Effector memory CD8-positive, alpha-beta T cell (primary cell): ENCODE data around the gene TMEM250.
"Not testable (repeated sequence)": the region's sequence is repeated elsewhere in the genome, so short reads cannot be mapped to it uniquely, and the experiment has no call there.

ENCODE experiments used
- ATAC-seq: fragments of 150-1000 bp; cut with Tn5 transposase; replicated peaks from 2 replicates; pipeline ENCODE4 v1.10.0; 2021; ENCODE audit warnings: mild to moderate bottlenecking, moderate library complexity
- DNase-seq, 3 experiments: peaks; one replicate each; pipeline ENCODE4 v3.0.0; 2021
- H3K27ac Mint-ChIP-seq, 2 donors: one replicate each; pipeline ENCODE4 v1.8.0; 2022; ENCODE audit warnings: mild to moderate bottlenecking in 2 of 2, mixed read lengths in 2 of 2, moderate library complexity in 2 of 2
- H3K27me3 Mint-ChIP-seq, 2 donors: one replicate each; pipeline ENCODE4 v1.8.0; 2022; ENCODE audit warnings: mixed read lengths in 2 of 2
- H3K36me3 Mint-ChIP-seq: one replicate; pipeline ENCODE4 v1.8.0; 2022; ENCODE audit warnings: mild to moderate bottlenecking, moderate library complexity, mixed read lengths; ENCODE audit not compliant: insufficient read depth
- H3K4me1 Mint-ChIP-seq, 2 donors: one replicate each; pipeline ENCODE4 v1.8.0; 2022; ENCODE audit warnings: low read depth in 2 of 2, mixed read lengths in 2 of 2
- H3K4me3 Mint-ChIP-seq, 2 donors: one replicate each; pipeline ENCODE4 v1.8.0; 2022; ENCODE audit warnings: mild to moderate bottlenecking in 2 of 2, mixed read lengths in 2 of 2, moderate library complexity in 2 of 2
- H3K9me3 Mint-ChIP-seq, 2 donors: one replicate each; pipeline ENCODE4 v1.8.0; 2022; ENCODE audit warnings: mixed read lengths in 2 of 2

Gene TMEM250

DNA sequence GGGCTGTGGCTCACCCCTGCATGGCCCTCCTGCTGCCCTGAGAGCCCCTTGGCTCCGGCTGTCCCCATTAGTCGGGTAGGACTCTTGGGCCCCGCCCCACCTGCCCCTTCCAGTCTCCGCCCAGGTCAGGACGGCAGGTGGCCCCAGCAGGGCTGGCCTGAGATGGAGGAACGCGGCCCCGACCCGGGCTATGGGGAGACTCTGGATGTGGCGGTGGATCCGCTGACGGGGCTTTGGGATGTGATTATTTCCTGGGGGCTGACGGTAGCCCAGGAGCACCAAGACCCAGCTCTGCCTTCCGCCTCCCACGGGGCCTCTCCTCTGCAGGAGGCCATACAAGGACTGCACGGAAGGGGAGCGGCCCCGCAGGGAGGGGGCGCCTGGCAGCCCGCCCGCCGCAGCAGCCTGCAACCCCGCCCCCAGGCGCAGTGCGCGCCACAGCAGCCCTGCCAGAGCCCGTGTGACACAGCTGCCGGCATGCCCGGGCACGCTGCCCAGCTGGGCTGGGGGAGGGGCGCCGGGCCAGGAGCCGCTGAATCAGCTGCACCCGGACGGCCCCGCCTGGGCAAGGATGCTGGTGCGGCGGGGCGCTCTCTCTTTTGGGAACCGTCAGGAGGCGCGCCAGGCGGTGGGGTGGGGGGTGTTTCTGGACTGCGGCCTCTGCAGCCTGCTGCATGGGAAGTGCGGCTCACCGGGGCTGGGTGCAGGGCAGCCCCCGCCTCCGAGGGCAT lies 9.2 kb downstream of the TMEM250 start:
- no peaks in the 10 kb centered on the region for H3K9me3 Mint-ChIP-seq
- H3K36me3 Mint-ChIP-seq: peaks cover 13% of the 10 kb centered on the region
- DNase-seq (peak; percentile 87 to 91 (median 88)), ATAC-seq (peak; percentile 90)
- peak overlapping the region; percentile 86 to 88 for H3K4me3 Mint-ChIP-seq
- H3K4me1 Mint-ChIP-seq: peaks cover 55% of the 10 kb centered on the region in 2 donors
- no peaks in the 10 kb centered on the region for H3K27me3 Mint-ChIP-seq
- peak overlapping the region; percentile 92 to 93 for H3K27ac Mint-ChIP-seq

DNA sequence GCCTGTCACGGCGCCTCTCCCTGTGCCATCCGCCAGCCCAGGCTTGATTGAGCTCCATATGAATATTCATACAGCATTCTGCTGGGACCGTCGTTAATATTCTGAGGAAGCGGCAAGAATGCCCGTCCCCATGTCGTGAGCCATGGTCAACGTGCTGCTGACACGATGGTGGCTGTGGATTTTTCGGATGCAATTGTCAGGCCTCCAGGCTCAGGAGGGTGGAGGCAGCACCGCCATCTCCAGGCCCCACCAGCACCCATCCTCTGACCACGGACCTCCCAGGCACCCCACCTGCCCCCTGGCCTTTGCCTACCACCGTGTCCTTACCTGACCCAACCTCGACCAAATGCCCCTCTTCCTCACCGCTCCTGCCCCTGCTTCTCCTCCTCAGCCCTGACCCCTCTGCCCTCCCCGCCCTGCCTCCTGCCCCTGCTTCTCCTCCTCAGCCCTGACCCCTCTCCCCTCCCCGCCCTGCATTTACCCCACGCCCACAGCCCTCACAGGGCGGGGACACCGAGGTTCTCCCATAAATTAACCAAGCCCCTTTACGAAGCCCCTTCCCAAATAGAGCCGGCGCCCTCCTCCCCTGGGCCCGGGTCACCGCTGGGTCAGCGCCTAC lies 9.9 kb downstream of the TMEM250 start:
- H3K9me3 Mint-ChIP-seq: no peaks in the 10 kb centered on the region
- DNase-seq (no peak), ATAC-seq (no peak)
- peaks cover 15% of the 10 kb centered on the region for H3K36me3 Mint-ChIP-seq
- peak overlapping the region; percentile 86 to 88 for H3K4me3 Mint-ChIP-seq
- peak overlapping the region; percentile 92 to 93 for H3K27ac Mint-ChIP-seq
- H3K4me1 Mint-ChIP-seq: peaks cover 53 to 55% of the 10 kb centered on the region in 2 donors
- H3K27me3 Mint-ChIP-seq: no peaks in the 10 kb centered on the region

DNA sequence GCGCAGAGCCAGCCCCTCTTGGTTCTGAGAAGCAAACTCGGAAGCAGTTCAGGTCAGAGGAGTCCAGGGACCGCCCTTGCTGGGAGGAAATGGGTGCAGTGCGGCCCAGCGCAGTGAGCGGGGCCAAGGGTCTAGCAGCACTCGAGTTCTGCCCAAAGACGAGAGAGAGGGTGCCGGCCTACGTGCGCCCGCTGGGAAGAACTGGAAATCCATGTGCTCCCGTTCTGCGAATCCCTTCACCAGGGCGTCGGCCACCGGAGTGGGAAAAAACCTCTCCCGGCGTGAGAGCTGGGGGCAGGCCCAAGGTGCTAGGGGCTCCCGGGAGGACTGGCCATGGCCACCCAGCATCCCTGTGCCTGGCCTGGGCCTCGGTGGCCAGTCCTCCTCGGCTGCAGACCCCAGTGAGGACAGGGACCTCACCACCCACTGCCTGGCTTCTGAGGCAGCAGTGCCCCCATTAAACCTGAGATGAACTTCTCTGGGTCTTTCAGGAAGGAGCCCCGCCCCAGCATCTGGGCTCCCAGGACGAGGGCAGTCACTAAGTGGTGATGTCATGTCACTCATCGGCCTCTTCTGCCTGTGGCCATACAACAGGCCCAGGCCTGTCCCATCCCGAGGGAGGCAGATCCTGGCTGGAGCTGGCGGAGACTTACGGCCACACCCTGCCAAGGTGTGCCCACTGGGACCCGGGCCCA lies 10.6 kb downstream of the TMEM250 start:
- H3K27me3 Mint-ChIP-seq: no peaks in the 10 kb centered on the region
- H3K9me3 Mint-ChIP-seq: no peaks in the 10 kb centered on the region
- H3K4me1 Mint-ChIP-seq: peaks cover 46 to 51% of the 10 kb centered on the region in 2 donors
- DNase-seq: no peak
- H3K4me3 Mint-ChIP-seq: peak overlapping the region; percentile 86 to 88
- H3K36me3 Mint-ChIP-seq: peaks cover 14% of the 10 kb centered on the region
- H3K27ac Mint-ChIP-seq: peak overlapping the region; percentile 92 to 93
- no peak for ATAC-seq

DNA sequence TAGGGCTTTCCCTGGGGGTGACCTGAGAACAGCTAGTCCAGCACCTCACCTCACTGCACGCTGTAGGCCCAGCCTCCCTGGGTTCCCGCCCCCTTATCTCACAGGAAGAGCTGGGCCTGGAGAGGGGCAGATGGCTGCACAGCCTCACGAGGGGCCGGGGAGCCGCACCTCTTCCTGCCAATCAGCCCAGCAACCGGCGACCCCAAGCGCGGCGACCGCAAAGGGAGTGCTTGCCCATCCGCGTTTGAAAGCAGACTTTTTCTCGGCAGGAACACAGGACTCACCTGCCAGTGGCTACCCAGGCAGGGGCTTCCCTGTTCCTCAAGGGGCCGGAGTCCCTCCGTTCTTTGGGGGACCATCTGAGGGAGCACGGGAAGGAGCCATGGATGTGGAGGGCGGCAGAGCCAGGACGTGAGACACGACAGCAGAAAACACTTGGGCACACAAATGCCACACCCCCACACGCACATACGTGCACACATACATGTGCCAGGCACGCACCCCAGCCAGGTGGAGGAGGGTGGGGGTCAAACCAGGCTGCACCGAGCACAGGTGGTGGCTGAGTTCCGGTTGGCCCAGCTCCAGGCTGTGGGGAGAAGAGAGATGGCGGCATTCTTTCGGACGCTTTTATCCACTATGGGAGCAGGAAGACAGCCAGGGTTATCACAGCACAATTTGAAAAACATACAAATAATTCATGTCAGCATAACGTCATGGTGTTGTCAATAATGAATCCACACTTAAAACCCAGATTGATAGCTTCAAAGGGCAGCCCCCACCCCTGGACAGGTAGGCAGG lies 11.3 kb downstream of the TMEM250 start:
- H3K9me3 Mint-ChIP-seq: no peaks in the 10 kb centered on the region
- peaks cover 14% of the 10 kb centered on the region for H3K36me3 Mint-ChIP-seq
- H3K27me3 Mint-ChIP-seq: no peaks in the 10 kb centered on the region
- H3K4me1 Mint-ChIP-seq: peaks cover 45 to 48% of the 10 kb centered on the region in 2 donors
- ATAC-seq (peak; percentile 48), DNase-seq (peak; percentile 50 to 53 (median 51))
- H3K4me3 Mint-ChIP-seq: peak overlapping the region; percentile 85 to 86
- peak overlapping the region; percentile 92 to 93 for H3K27ac Mint-ChIP-seq

DNA sequence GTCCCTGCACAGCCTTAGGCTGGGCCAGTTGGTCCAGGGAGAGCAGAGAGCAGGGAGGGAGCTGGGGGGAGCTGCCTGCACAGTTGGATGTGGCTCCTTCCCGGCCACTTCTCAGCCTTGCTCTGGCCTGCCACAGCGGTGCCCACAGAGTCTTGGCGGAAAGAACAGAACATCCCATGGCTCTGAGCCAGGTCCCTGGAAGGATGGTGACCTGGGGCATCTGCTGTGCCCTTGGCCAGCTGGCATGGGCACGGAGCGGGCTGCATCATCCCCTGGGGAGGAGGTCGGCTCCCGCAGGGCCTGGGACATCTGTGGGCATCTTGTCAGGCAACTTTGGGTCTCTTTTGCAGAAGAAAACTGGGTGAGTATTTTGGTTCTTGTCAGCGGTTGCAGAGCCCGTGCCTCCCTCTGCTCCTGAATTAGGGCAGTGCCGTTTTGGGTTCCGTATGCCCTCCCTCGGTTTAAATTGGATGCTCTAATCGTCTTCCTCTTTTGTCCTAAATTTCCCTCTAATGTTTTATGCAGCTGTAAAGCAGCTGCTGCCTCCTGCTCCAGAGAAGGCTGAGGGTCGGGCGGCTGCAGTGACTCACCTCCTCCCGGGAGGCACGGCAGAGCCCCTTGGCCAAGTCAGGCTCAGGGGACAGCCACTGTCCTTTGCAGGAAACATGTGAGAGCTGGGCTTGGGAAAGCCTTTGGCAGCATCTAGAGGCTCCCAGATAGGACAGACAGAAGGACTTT lies 13.1 kb downstream of the TMEM250 start:
- H3K9me3 Mint-ChIP-seq: no peaks in the 10 kb centered on the region
- peak overlapping the region; percentile 92 to 93 for H3K27ac Mint-ChIP-seq
- H3K36me3 Mint-ChIP-seq: peaks cover 14% of the 10 kb centered on the region
- peaks cover 32 to 33% of the 10 kb centered on the region in 2 donors for H3K4me1 Mint-ChIP-seq
- no peaks in the 10 kb centered on the region for H3K27me3 Mint-ChIP-seq
- peak overlapping the region; percentile 85 to 86 for H3K4me3 Mint-ChIP-seq
- DNase-seq (no peak), ATAC-seq (no peak)

DNA sequence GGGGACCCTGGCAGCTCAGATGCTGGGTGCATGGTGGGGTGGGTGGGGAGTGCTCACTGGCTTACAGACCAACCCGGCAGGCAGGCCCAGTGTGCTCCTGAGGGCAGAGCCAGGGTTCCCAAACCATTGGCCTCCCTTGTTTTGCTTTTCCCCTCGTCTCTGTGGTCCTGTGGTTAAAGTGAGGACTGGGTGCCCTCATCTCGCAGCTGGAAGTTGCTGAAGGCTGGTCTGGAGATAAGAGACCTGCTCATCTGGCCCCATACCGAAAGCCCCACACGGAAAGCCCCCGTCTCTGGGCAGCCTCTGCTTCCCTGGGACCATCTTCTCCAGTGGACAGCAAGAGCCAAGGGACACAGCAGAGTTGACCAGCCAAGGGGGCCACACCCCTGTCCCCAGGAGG lies 13.8 kb downstream of the TMEM250 start:
- no peak overlapping the region for H3K4me3 Mint-ChIP-seq
- ATAC-seq (no peak), DNase-seq (no peak)
- H3K36me3 Mint-ChIP-seq: peaks cover 14% of the 10 kb centered on the region
- no peak overlapping the region for H3K27ac Mint-ChIP-seq
- peaks cover 25 to 27% of the 10 kb centered on the region in 2 donors for H3K4me1 Mint-ChIP-seq
- H3K9me3 Mint-ChIP-seq: no peaks in the 10 kb centered on the region
- H3K27me3 Mint-ChIP-seq: no peaks in the 10 kb centered on the region

DNA sequence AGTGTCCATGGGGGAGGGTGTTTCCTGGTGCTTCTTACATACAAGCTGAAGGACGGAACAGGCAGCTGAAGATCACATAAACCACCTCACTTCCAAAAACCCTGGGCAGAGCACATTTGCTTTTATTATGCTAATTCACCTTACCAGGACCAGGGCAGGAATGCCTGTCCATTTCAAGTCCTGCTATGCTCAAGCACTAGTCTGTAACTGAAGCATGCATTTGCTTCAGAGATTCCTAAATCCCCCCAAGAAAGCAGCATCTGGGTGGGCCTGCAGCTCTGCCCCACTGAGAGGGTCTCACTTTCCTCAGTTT lies 14.2 kb downstream of the TMEM250 start:
- H3K4me1 Mint-ChIP-seq: peaks cover 24 to 27% of the 10 kb centered on the region in 2 donors
- H3K9me3 Mint-ChIP-seq: no peaks in the 10 kb centered on the region
- DNase-seq (no peak), ATAC-seq (no peak)
- H3K4me3 Mint-ChIP-seq: no peak overlapping the region
- H3K36me3 Mint-ChIP-seq: peaks cover 14% of the 10 kb centered on the region
- no peaks in the 10 kb centered on the region for H3K27me3 Mint-ChIP-seq
- no peak overlapping the region for H3K27ac Mint-ChIP-seq

DNA sequence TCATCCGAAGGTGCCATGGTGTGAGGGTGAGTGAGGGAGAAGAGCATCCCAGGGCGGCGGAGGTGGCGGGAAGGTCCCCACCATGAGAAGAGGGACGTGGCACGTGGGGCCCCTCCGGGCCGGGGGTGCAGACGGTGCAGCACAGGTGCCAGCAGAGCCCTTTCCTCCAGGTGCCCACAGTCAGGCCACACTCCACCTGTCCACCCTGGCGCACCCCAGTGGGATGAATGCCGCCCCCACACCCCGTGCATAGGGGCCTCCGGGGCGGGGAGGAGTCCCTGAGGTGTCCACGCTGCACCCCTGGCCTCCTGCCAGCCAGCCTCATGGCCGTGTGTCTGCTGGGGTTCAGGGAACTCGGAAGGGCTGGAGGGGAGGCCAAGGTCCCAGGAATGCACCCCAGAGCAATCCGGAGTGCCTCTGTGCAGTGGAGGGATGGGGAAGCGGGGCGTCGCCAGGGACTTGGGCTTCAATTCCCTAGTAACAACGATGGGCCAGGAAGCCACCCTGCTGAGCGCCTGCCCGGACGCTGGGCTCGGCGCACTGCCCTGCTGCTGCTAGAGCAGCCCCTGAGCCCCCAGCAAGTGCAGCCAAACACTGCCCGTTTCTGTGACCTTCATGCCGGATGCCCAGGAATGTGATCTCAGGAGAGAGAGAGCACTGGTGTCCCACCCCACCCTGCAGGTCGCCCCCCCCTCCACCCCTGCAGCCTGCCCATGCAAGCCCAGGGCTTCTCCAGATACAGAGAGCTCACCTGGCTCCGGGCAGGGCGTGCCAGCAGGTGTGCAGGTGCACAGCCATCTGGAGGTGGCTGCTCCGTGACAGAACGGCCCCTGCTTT lies 14.8 kb downstream of the TMEM250 start:
- H3K36me3 Mint-ChIP-seq: peaks cover 14% of the 10 kb centered on the region
- no peak overlapping the region for H3K27ac Mint-ChIP-seq

DNA sequence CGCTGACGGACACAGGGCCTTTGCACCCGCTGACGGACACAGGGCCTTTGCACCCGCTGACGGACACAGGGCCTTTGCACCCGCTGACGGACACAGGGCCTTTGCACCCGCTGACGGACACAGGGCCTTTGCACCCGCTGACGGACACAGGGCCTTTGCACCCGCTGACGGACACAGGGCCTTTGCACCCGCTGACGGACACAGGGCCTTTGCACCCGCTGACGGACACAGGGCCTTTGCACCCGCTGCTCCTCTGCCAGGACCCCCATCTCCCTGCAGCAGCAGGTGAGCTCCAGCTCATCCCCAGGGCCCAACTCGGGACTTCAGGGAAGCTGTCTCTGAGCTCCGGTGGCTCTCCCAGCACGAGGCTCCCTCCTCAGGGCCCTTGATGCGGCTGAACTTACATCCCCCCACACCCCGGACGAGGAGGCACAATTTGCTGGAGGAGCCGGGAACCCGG lies 17.0 kb downstream of the TMEM250 start:
- not testable (repeated sequence) for H3K9me3 Mint-ChIP-seq, H3K27ac Mint-ChIP-seq, DNase-seq, H3K4me3 Mint-ChIP-seq, H3K27me3 Mint-ChIP-seq, ATAC-seq
- H3K4me1 Mint-ChIP-seq: peaks cover 16 to 23% of the 10 kb centered on the region in 2 donors
- H3K36me3 Mint-ChIP-seq: peaks cover 11% of the 10 kb centered on the region

More for the DNA sequence above, 14.8 kb downstream of the TMEM250 start:
- Mint-ChIP-seq H3K9me3 (no peaks in the 10 kb centered on the region), H3K4me3 (no peak overlapping the region), H3K27me3 (no peaks in the 10 kb centered on the region), H3K4me1 (peaks cover 23 to 25% of the 10 kb centered on the region in 2 donors)
- ATAC-seq: no peak
- DNase-seq: no peak

DNA sequence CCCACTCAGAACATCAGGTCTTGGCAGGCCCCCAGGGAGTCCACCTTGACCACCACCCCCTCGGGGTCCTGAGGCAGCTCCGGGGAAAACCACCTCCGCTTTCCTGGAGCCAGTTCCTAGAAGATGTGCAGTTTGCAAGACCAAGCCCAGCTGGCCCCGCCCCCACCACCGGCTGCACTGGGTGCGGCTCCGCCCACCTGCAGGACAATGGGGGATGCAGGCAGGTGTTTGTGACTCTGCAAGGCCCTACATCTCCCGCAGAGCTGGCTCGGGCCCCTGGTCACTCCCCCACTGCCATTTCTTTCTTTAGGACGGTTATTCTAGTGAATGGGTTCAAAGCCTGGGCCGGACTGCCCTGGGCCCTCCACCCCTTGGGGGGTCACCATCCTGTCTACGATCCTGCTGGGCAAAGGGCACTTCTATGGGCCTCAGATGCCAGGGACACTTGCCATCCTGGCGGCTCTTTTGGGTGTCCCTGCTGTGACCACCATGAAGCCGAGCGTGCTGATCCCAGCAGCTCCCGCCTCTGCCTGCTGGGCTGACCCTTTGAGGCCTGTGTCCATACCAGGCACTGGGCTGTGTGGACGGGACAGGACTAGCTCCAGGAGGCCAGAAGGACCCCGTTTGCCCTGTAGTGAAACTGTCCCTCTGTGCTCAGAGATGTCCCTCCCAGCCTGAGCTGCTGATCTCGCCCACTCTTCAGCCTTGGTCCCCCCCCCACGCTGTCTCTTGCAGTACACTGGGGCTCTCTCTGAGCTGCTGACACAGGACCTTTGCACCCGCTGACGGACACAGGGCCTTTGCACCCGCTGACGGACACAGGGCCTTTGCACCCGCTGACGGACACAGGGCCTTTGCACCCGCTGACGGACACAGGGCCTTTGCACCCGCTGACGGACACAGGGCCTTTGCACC lies 17.7 kb downstream of the TMEM250 start:
- Mint-ChIP-seq H3K27me3 (no peaks in the 10 kb centered on the region), H3K36me3 (peaks cover 7% of the 10 kb centered on the region), H3K27ac (no peak overlapping the region), H3K4me3 (no peak overlapping the region), H3K9me3 (no peaks in the 10 kb centered on the region), H3K4me1 (peaks cover 19 to 24% of the 10 kb centered on the region in 2 donors)
- DNase-seq (no peak), ATAC-seq (no peak)

DNA sequence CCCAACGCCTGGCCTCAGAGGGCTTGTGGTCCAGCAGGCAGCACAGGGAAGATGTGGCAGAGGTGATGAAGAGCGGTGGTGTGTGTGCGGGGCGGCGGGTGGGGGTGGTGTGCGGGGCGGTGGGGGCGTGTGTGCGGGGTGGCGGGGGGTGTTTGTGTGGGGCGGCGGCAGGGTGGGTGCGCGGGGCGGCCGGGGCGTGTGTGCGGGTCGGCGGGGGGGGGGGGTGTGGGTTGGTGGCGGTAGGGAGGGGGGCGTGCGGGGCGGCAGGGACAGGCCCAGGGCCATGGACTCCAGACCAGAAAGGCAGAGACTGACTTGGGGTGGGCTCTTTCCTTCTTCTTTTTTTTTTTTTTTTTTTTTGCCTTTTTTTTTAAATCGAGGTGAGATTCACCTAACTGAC lies 19.1 kb downstream of the TMEM250 start:
- Mint-ChIP-seq H3K4me1 (peaks cover 16 to 17% of the 10 kb centered on the region in 2 donors), H3K36me3 (peaks cover 7% of the 10 kb centered on the region), H3K9me3 (no peaks in the 10 kb centered on the region), H3K27ac (peak overlapping the region in 1 of 2 donors; percentile 68), H3K27me3 (no peaks in the 10 kb centered on the region), H3K4me3 (no peak overlapping the region)
- no peak for ATAC-seq
- DNase-seq: no peak
